Neural progenitor cell (in vitro differentiated cells): ENCODE measurements around the gene DIAPH3. TPM values are rescaled to one million over a fixed set of nuclear protein-coding genes. Genes with fewer than 3 reads are reported as not detected.

Source experiments
- DNase-seq: peaks from one replicate; pipeline ENCODE4 v3.0.0-alpha.2; 2016; ENCODE audit warnings: low spot score
- H2AFZ ChIP-seq: fragments of 200-600 bp; sonication (generic); replicated peaks from 2 replicates; pipeline ENCODE4 v1.6.1; 2016; ENCODE audit warnings: antibody characterized with exemption
- H3F3A ChIP-seq: fragments of 200-600 bp; sonication (generic); 2 replicates; pipeline ENCODE4 v1.6.1; 2016; ENCODE audit warnings: antibody characterized with exemption, low read depth
- H3K27ac ChIP-seq: fragments of 200-600 bp; sonication (generic); 2 replicates; pipeline ENCODE4 v1.5.1; 2016; ENCODE audit warnings: mild to moderate bottlenecking
- H3K27me3 ChIP-seq: fragments of 200-600 bp; sonication (generic); 2 replicates; pipeline ENCODE4 v1.6.1; 2016; ENCODE audit warnings: mild to moderate bottlenecking, moderate library complexity
- H3K36me3 ChIP-seq: fragments of 200-600 bp; sonication (generic); 2 replicates; pipeline ENCODE4 v1.5.1; 2016
- H3K4me1 ChIP-seq: fragments of 200-600 bp; sonication (generic); 2 replicates; pipeline ENCODE4 v1.6.1; 2016; ENCODE audit warnings: mixed run types
- H3K4me2 ChIP-seq: fragments of 200-600 bp; sonication (generic); 2 replicates; pipeline ENCODE4 v1.6.1; 2016
- H3K4me3 ChIP-seq: fragments of 200-600 bp; sonication (generic); 2 replicates; pipeline ENCODE4 v1.5.1; 2016
- H3K79me2 ChIP-seq: fragments of 200-600 bp; sonication (generic); 2 replicates; pipeline ENCODE4 v1.6.1; 2016; ENCODE audit warnings: low read depth
- H3K9ac ChIP-seq: fragments of 200-600 bp; sonication (generic); 2 replicates; pipeline ENCODE4 v1.6.1; 2016
- H3K9me3 ChIP-seq: fragments of 200-600 bp; sonication (generic); 2 replicates; pipeline ENCODE4 v1.5.1; 2016; ENCODE audit warnings: low read depth
- H4K20me1 ChIP-seq: fragments of 200-600 bp; sonication (generic); 2 replicates; pipeline ENCODE4 v1.6.1; 2016; ENCODE audit warnings: low read depth
- H3K27ac Mint-ChIP-seq: 3 replicates; pipeline ENCODE4 v1.8.0; 2021; ENCODE audit warnings: mixed read lengths
- H3K27me3 Mint-ChIP-seq: 2 replicates; pipeline ENCODE4 v1.8.0; 2022; ENCODE audit warnings: low read depth, mild to moderate bottlenecking, inconsistent platforms, moderate library complexity, mixed read lengths; ENCODE audit not compliant: insufficient read depth
- H3K36me3 Mint-ChIP-seq: 3 replicates; pipeline ENCODE4 v1.8.0; 2021; ENCODE audit warnings: mixed read lengths
- H3K4me1 Mint-ChIP-seq: 3 replicates; pipeline ENCODE4 v1.8.0; 2021; ENCODE audit warnings: mixed read lengths
- H3K4me3 Mint-ChIP-seq: 3 replicates; pipeline ENCODE4 v1.8.0; 2021; ENCODE audit warnings: mild to moderate bottlenecking, moderate library complexity, mixed read lengths
- H3K9me3 Mint-ChIP-seq: 3 replicates; pipeline ENCODE4 v1.8.0; 2020; ENCODE audit warnings: mixed read lengths
- CTCF ChIP-seq: fragments of 200-600 bp; sonication (generic); IDR thresholded peaks from 2 replicates; pipeline ENCODE4 v1.5.1; 2017; ENCODE audit warnings: antibody characterized with exemption, mild to moderate bottlenecking
- EZH2 ChIP-seq: fragments of 200-600 bp; sonication (generic); IDR thresholded peaks from 2 replicates; pipeline ENCODE4 v1.6.1; 2017; ENCODE audit warnings: antibody characterized with exemption, mild to moderate bottlenecking, moderate library complexity
- EZH2phosphoT487 ChIP-seq: fragments of 200-600 bp; sonication (generic); IDR thresholded peaks from 2 replicates; pipeline ENCODE4 v1.6.1; 2017; ENCODE audit warnings: antibody characterized with exemption
- total RNA-seq: library from RNA; depleted of rRNA; stranded (reverse); fragments of >200 nt; gene quantifications from 2 replicates; pipeline ENCODE4 v1.2.3, GENCODE V29; 2015; ENCODE audit warnings: low replicate concordance

DIAPH3 gene
- total RNA-seq, 1 donor from 2014 or later: 51.5 TPM

GRCh38 chr13:59748046-59748445 is 415.7 kb downstream of the DIAPH3 start:
- no peak overlapping the region for H3K4me3 ChIP-seq
- no peaks in the 10 kb centered on the region for H3K79me2 ChIP-seq
- TF ChIP-seq EZH2 (no peak), EZH2phosphoT487 (no peak), CTCF (no peak)
- DNase-seq: no peak
- H3K9me3 ChIP-seq: no peaks in the 10 kb centered on the region
- H3K27ac ChIP-seq: no peak overlapping the region
- no peaks in the 10 kb centered on the region for H4K20me1 ChIP-seq
- no peaks in the 10 kb centered on the region for H3K27me3 ChIP-seq
- peaks cover 33% of the 10 kb centered on the region for H3K4me1 ChIP-seq
- H3K36me3 ChIP-seq: no peaks in the 10 kb centered on the region
- Mint-ChIP-seq H3K27ac (no peak overlapping the region), H3K9me3 (no peaks in the 10 kb centered on the region), H3K36me3 (peaks cover 2% of the 10 kb centered on the region), H3K4me3 (no peak overlapping the region), H3K4me1 (peaks cover 38% of the 10 kb centered on the region), H3K27me3 (peaks cover 2% of the 10 kb centered on the region)
- H3F3A ChIP-seq: peaks cover 25% of the 10 kb centered on the region
- no peak overlapping the region for H3K4me2 ChIP-seq
- H2AFZ ChIP-seq: no peak overlapping the region
- H3K9ac ChIP-seq: no peak overlapping the region

- no peaks in the 10 kb centered on the region for H3K36me3 ChIP-seq
- H3K27me3 Mint-ChIP-seq: peaks cover 2% of the 10 kb centered on the region
- no peaks in the 10 kb centered on the region for H3K9me3 ChIP-seq
- H3K79me2 ChIP-seq: no peaks in the 10 kb centered on the region
- TF ChIP-seq EZH2: no peak
- TF ChIP-seq CTCF: peak; percentile 4
- peak; percentile 7 for DNase-seq
- no peak overlapping the region for H2AFZ ChIP-seq
- peaks cover 33% of the 10 kb centered on the region for H3K4me1 ChIP-seq
- no peak overlapping the region for H3K4me3 Mint-ChIP-seq
- H3K27ac Mint-ChIP-seq: no peak overlapping the region
- no peaks in the 10 kb centered on the region for H3K27me3 ChIP-seq
- H3F3A ChIP-seq: peaks cover 25% of the 10 kb centered on the region
- no peak overlapping the region for H3K9ac ChIP-seq
- H3K4me1 Mint-ChIP-seq: peaks cover 38% of the 10 kb centered on the region
- H3K36me3 Mint-ChIP-seq: peaks cover 3% of the 10 kb centered on the region
- no peak overlapping the region for H3K4me2 ChIP-seq
- no peaks in the 10 kb centered on the region for H4K20me1 ChIP-seq
- H3K4me3 ChIP-seq: no peak overlapping the region
- no peak overlapping the region for H3K27ac ChIP-seq
- H3K9me3 Mint-ChIP-seq: no peaks in the 10 kb centered on the region
Observed at GRCh38 chr13:59747529-59747928, 416.2 kb downstream of the DIAPH3 start.

GRCh38 chr13:59746291-59746962 is 417.3 kb downstream of the DIAPH3 start:
- Histone ChIP-seq H3K36me3 (no peaks in the 10 kb centered on the region), H3K9me3 (no peaks in the 10 kb centered on the region), H3K4me1 (peaks cover 27% of the 10 kb centered on the region), H4K20me1 (no peaks in the 10 kb centered on the region), H3K9ac (no peak overlapping the region), H3K4me2 (no peak overlapping the region), H3K4me3 (no peak overlapping the region), H3K79me2 (no peaks in the 10 kb centered on the region), H3K27ac (no peak overlapping the region), H3F3A (peaks cover 24% of the 10 kb centered on the region), H2AFZ (no peak overlapping the region), H3K27me3 (no peaks in the 10 kb centered on the region)
- no peak for DNase-seq
- peaks cover 2% of the 10 kb centered on the region for H3K27me3 Mint-ChIP-seq
- no peak overlapping the region for H3K27ac Mint-ChIP-seq
- no peak for TF ChIP-seq EZH2
- TF ChIP-seq CTCF: no peak
- no peak for TF ChIP-seq EZH2phosphoT487
- no peaks in the 10 kb centered on the region for H3K9me3 Mint-ChIP-seq
- no peak overlapping the region for H3K4me3 Mint-ChIP-seq
- peaks cover 3% of the 10 kb centered on the region for H3K36me3 Mint-ChIP-seq
- H3K4me1 Mint-ChIP-seq: peaks cover 31% of the 10 kb centered on the region
